ENCODE measurements around the gene TCP1.
A peak's percentile ranks its signal among the peaks of the same experiment; 100 is the strongest.
"Not testable (repeated sequence)": the region's sequence is repeated elsewhere in the genome, so short reads cannot be mapped to it uniquely, and the experiment has no call there.

TCP1 gene

GRCh38 chr6:159800141-159800865, 10.9 kb upstream of the TCP1 start, which contains the start of gene PNLDC1:
PNLDC1 (plus strand) TSS chr6:159800276; CDS start chr6:159800308, 32 bp downstream.
- TF ChIP-seq CTCF (conservative IDR thresholded peaks at IDR 0.05), result no peak
- no peak for TF ChIP-seq ZFX (IDR thresholded peaks at IDR 0.05)
- H3K27ac ChIP-seq, result no peak within 1 kb of the TSS

- TF ChIP-seq ZFX (IDR thresholded peaks at IDR 0.05) (no peak), CTCF (conservative IDR thresholded peaks at IDR 0.05) (no peak)
- H3K27ac ChIP-seq, result no peak overlapping the region
These were observed 8.2 kb upstream of the TCP1 start for GRCh38 chr6:159797554-159797953.

GRCh38 chr6:159794976-159795375, 5.6 kb upstream of the TCP1 start:
- H3K27ac ChIP-seq, result not testable (repeated sequence)

GRCh38 chr6:159790956-159791598, 1.7 kb upstream of the TCP1 start:
- TF ChIP-seq CTCF (conservative IDR thresholded peaks at IDR 0.05) (no peak), ZFX (IDR thresholded peaks at IDR 0.05) (no peak)

GRCh38 chr6:159790149-159790955, 950 bp upstream of the TCP1 start, which contains the start of gene MRPL18:
MRPL18 (plus strand) TSS chr6:159790467; CDS start chr6:159790588, 121 bp downstream.
- TF ChIP-seq CTCF (conservative IDR thresholded peaks at IDR 0.05) (no peak), ZFX (IDR thresholded peaks at IDR 0.05) (no peak)
- H3K27ac ChIP-seq, result peak within 1 kb of the TSS; percentile 96

More at GRCh38 chr6:159790956-159791598, 1.7 kb upstream of the TCP1 start:
- H3K27ac ChIP-seq, result peak overlapping the region; percentile 96

GRCh38 chr6:159788753-159789376, 537 bp downstream of the TCP1 start:
- TF ChIP-seq ZFX (IDR thresholded peaks at IDR 0.05) (no peak), CTCF (conservative IDR thresholded peaks at IDR 0.05) (no peak)
- H3K27ac ChIP-seq, result peak overlapping the region; percentile 96

GRCh38 chr6:159788276-159788675, 1.1 kb downstream of the TCP1 start:
- no peak for TF ChIP-seq CTCF (conservative IDR thresholded peaks at IDR 0.05)
- no peak for TF ChIP-seq ZFX (IDR thresholded peaks at IDR 0.05)
- H3K27ac ChIP-seq, result peak overlapping the region; percentile 96
